GM19240 (cell line): ENCODE measurements around the gene HOMER1.
"Not testable (repeated sequence)": the region's sequence is repeated elsewhere in the genome, so short reads cannot be mapped to it uniquely, and the experiment has no call there.

ENCODE experiments used
- DNase-seq: peaks from one replicate; pipeline ENCODE4 v3.0.0; 2011; ENCODE audit warnings: low spot score; ENCODE audit not compliant: insufficient read length

Gene HOMER1

DNA sequence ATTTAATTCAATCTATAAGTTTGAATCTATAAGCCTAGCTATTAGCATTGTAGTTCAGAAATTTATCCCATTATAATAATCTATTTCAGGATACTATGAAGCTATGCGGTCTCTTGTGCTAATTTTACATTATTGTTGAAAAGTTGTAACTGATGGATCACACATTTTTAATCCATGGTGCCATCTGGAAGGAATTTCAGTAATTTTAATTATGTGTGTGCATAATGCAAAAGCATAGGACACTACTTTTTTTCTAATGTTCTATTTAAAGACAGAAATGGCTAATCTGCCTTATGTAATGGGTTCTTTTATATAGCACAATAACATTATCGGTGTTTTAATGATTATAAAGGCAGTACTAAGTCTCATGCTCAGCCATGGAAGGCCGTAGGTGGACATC, 90.6 kb downstream of the HOMER1 start:
- no peak for DNase-seq

DNA sequence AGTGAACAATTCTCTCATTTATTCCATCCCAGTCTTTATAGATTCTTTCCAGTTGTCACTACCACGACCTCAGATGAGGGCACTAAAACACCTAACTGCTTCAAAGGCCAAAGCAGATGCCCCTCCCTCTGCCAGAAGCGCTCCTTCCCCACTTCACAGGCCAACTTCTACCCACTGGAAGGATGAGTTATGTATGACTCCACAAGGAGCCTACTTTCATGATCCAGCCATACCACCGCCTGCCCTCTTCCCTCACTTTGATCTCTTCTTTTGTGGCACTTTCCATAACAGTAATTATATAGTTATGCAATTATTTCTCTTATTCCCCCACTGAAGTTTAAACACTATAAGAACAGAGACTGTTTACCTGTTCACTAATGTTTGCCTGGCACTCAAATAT, 93.7 kb downstream of the HOMER1 start:
- DNase-seq = no peak

DNA sequence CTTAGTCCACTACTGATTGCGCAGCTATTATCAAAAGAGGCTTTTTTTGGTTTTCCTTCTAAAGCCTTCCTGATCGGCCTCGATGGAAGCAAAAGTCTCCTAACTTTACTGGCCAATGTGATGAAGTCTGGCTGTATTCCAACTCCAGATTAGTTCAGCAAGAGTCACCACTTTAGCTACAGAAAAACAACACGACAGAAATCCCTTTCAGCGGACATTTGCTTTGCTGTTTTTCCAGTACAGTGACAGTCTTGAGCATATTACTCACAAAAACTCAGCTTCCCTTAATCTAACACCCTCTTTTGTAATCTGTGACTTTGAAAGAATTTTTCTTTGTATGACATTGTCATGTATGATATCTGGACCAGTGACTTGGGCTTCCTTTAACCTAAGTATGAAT, 95.7 kb downstream of the HOMER1 start:
- DNase-seq = no peak

DNA sequence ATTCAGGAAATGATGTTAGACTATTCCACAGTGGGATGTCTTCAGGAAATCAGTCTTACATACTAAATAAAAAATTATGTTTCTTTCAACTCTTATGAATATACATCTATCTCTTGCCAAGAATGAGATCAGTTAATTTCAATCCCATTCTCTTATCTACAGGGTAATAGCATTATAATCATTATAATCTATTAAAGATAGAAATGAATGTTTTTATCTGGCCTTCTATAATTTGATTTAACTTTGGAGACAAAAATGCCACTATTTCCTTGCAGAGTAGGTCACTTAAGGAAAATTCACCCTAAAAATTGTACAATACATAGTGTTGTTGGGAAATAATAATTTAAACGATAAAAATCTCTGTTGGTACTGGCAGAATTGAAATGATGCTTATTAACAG, 96.4 kb downstream of the HOMER1 start:
- DNase-seq = no peak

DNA sequence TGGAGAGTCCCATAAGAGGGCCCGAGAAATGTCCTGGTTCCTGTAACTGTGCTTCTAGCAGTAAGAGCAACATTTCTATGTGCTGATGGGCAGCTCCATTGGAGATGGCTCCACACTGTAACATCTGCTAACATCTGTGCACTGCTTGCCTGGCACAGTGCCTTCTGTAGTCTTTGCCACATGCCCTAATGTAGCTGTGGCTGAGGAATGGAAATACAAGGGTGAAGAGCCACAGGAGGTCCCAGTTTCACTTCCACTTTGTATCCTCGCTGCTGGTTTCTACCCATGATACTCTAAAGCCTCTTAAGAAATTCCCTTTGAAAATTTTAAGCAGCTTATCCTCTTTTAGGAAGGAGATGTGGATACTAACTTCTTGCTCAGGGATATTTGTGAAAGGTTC, 97.4 kb downstream of the HOMER1 start:
- peak; percentile 14 for DNase-seq

DNA sequence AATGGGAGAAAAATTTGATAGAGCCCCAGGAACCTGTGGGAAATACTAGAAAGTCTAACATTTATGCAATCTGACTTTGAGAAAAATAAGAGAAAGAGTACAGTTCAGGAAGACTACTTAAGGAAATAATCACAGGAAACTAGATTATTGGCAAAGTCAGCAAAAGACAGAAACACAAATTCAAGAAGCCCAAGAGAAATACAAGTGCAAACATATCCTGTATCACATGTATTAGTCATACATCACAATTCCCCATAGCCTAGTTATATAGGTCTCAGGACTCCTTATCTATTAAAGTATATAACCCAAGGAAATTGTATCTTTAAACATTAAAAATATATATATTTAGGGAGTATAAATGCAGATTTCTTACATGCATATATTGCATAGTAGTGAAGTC, 100.8 kb downstream of the HOMER1 start:
- DNase-seq = no peak

DNA sequence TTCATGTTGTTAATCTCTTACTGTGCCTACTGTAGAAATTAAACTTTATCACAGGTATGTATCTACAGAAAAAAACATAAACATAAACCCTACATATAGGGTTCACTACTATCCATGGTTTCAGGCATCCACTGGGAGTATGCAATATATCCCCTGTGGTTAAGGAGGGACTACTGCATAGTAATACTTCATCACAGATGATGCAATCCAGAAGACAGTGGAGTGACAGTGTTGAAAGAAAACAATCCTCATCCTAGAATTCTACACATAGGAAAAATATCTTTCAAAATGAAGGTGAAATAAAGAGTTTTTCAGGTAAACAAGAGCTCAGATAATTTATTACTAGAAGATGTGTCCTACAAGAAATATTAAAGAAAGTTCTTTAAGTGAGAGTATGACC, 105.9 kb downstream of the HOMER1 start:
- DNase-seq = no peak

DNA sequence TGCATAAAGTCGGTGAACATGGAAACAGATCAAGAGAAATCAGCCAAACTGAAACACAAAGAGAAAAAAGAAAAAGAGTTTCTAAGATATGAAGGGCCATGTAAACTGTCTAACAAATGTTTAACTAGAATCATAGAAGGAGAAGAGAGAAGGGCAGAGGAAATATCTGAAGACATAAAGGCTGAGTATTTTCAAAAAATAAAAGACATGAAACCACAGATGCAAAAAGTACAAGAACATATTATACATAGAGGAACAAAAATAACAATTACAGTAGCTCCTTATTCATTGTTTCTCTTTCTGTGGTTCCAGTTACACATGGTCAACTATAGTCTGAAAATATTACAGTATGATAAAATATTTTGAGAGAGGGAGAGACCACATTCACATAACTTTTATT, 106.3 kb downstream of the HOMER1 start:
- no peak for DNase-seq

DNA sequence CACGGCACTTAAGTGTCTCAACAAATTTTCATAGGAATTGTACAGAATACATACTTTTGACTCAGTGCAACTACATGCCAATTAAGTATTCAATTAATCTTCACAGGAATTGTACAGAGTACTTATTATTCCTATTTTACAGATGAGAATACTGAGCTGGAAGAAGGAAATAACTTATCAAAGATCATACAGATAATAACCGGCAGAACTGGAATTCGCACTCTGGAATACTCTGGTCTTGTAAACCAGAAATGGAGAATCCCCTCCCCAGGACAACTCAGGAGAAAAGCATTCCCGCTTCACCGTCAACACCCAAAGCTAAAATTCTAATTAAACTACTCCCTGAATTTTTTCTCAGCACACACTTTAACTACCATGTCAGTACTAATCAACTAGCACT, 112.7 kb downstream of the HOMER1 start:
- DNase-seq = no peak

DNA sequence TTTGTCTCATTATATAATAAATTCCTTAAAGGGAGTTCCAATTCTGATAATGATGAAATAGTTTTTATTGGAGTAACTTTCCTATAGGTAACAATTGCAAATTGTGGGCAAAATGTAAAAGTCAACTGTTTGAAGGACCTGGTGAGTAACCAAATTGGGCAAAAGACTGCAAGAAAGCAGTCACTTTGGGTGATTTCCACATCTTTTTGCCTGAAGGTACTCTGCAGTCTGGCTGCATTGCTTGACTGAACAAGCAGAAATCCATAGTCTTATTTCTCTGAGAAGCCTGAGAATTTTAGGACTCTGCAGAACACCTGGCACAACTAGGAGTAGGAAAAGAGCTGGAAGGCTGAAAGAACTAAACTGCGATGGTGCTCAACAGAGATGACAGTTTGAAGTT, 114.9 kb downstream of the HOMER1 start:
- no peak for DNase-seq

DNA sequence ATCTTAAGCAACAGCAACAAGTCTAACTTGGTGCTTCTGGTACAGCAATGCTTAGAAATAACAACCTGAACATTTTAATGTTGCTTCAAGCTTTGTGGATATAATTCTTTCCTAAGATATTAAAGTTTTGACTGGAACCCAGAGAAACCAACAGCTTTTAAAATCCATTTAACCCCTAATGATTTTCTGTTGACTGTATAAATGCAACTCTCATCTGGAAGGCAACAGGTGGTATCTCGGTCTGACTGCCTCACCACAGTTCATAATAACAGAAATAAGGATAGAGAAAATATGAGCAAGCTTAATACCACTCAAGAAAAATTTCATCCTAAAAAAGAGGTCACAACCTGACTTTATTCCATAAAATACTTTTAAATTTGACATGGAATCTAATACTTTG, 116.9 kb downstream of the HOMER1 start:
- no peak for DNase-seq

DNA sequence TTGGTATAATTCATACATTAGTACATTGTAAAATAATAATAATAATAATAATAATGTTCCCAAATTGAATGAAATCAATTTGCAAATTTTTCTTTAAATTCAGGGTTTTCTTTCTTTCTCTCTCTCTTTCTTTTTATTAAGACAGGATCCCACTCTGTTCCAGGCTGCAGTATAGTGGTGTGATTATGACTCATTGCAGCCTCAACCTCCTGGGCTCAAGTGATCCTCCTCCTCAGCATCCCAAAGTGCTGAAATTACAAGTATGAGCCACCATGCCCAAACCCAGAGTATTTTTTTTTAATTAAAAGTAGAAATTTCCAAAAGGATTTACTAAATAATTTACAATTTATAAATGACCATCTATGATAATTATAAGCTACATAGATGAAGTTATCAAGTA, 117.7 kb downstream of the HOMER1 start:
- DNase-seq = no peak

DNA sequence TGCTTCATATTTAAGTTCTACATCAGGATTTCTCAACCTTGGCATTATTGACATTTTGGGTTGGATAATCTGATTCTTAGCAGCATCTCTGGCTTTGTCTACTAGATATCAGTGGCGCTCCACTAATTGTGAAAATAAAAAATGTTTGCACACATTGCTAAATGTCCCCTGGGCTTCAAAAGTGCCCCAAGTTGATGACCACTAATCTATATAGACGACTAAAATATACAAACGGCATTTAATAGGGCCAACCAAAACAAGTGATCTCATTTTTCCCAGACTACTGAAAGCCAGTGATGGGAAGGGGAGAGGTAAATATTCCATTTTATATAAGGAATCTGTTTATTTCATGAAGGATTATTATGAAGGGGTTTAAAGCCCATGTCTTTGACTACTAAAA, 118.6 kb downstream of the HOMER1 start:
- no peak for DNase-seq

DNA sequence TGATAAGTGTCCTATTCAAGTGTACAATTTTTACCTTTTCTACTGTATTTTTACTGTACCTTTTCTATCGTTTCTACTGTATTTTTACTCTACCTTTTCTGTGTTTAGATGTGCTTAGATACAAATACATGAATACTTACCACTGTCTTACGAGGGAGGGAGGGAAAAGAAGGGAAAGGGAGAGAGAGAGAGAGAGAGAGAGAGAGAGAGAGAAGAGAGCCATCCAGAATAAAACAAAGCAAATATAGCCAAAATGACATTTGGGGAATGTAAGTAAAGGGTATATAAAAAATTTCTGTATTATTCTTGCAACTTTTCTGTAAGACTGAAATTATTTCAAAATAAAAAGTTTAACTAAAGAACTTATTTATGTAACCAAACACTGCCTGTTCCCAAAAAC, 121.2 kb downstream of the HOMER1 start:
- no peak for DNase-seq

DNA sequence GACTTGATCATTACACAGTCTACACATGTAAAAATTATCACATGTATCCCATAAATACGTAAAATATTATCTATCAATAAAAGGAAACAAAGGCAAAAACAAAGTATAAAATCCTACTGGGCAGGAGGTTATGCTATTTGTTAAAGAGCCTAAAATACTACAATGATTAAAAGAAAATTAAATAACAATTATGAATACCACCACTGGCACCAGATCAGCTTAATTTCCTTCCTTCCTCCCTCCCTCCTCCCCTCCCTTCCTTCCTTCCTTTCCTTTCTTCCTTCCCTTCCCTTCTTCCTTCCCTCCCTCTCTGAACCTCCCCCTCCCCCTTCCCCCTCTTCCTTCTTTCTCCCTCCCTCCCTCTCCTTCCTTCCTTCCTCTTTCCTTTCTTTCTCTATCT, 127.3 kb downstream of the HOMER1 start:
- no peak for DNase-seq

DNA sequence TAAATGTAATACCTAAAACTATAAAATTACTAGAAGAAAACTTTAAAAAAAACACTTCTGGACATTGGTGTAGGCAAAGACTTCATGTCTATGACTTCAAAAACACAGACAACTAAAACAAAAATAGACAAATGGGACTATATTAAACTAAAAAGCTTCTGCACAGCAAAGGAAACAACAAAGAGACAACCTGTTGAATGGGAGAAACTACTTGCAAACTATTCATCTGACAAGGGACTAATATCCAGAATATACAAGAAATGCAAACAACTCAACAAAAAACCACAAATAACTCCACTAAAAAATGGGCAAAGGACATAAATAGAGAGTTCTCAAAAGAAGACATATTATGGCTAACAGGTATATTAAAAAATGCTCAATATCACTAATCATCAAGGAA, 128.8 kb downstream of the HOMER1 start:
- DNase-seq = not testable (repeated sequence)

DNA sequence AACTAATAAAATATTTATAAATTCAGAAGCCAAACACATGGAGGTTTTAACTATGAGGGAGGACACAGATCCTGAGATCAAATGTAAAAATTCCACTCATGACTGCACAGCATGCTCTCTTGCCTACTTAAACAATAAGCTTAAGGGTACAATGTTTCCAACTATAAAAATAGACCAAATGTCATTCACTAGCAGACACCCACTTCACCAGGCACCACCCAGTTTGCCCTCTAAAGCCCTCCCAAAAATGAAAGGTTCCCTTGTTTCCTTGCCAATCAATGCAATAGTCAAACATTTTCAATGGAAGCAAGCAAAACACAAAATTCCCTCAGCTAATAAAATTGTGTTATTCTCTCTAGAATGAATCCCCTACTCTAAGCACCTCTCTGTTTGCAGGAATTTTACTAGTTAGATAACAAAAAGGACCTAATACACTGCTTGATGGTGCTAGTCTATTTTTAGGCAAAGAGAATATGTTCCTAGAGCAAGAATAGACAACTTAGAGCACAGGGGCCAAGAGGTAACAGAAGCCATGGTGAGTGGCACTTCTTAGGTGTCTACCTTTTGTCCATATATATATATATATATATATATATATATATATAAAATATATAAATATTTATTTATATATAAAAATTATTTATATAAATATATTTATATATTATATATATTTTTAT, 135.3 kb downstream of the HOMER1 start:
- DNase-seq = no peak

DNA sequence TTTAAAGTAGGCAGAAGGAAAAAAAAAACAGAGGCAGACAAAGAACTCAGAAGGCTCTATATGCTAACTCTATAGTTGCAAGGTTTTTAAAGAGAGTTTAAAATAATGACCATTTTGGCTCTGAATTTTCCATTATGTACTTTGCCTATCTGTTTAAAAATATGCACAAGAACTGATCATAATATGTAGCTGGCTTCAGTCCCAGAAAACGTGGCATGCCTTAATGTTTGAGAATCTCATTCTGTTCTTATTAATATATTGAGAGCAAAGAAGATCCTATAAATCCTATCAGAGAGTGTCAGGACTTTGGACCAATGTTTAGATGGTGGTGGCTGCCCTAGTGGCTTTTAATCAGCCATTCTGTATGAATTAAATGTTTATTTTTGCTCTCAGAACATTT, 156.5 kb downstream of the HOMER1 start:
- DNase-seq = no peak

DNA sequence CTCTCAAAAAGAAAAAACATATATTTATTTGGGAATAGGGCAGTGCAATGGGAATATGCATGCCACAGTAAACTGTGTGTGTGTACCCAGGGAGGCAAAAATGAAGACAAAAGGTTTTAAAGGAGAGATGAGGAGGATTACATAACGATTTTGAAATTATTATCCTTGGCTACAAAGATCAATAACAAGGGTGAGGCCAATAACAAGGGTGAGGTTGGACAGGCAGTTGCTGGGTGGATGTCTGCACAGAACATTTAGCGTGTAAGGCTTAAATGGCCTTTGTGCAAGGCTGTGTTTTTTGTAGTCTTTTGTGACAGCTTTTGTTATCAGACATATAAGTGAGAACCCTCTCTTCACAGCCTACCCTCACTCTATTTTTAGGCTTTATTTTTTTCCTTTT, 164.1 kb downstream of the HOMER1 start:
- DNase-seq = no peak

DNA sequence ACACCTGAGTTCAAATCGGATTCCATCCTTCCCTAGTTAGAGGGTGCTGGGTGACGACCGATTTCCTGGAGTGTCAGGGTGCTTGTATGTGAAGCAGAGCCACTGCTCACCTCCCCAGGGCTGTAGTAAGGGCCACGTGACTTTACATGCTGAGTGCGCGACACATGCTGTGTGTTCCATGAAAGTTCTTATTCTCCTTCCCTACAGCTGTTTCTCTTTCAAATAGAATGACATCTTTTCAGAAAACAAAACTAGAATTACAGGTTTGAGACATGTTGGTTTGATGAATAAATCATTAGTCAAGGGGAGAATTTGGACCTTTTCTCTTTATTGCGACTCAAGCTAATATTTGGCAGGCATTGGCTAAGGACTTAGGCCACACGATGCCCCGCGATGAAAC, 164.9 kb downstream of the HOMER1 start:
- no peak for DNase-seq

DNA sequence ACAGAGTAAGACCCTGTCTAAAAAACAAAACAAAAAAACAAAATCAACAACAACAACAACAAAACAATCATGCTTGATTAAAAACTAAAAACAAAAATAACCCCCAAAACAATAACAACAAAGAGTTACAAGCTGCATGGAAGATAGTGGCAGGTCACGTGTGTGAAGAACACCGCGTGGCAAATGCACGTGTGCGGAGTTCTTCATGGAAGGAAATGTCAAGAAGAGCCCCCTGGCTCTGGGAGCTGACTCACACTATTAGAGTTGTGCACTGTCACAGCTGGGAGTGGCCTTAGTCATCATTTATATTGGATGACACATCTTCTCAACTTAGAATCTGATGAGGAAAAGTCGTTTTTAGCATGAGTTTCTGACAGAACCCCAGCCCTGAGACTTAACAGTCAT, 167.5 kb downstream of the HOMER1 start:
- no peak for DNase-seq

DNA sequence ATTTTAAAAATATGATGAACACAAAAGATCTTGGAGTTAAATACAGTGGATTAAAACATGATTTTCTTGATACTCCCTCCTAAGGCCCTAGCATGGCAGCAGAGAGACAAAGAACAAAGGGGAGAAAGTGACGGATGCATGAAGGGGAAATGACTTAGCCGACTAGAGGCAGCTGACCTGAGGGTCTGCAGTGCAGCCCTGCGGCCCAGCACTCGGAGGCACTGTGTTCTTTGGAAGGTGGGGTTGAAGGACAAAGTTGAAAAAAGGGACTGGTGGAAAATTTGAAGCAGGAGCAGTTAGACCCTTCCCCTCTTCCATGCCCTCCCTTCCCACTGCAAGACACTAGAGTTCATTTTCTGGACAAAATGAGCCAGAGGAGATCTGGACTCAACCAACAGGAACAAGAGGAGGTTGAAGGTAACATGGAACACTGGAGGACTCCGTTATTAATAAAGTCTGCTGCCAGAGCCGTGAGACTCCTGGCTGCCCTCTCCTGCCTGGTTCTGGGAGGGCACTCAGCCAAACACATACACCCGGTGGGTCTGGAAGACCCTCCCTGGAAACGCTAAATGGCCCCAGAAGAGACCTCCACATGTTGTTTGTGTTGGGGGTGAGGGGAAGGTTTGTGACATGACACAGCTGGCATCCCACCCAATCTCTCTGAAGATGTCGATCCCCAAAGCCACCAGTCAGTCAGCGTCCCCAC, 179.9 kb downstream of the HOMER1 start:
- DNase-seq = no peak

DNA sequence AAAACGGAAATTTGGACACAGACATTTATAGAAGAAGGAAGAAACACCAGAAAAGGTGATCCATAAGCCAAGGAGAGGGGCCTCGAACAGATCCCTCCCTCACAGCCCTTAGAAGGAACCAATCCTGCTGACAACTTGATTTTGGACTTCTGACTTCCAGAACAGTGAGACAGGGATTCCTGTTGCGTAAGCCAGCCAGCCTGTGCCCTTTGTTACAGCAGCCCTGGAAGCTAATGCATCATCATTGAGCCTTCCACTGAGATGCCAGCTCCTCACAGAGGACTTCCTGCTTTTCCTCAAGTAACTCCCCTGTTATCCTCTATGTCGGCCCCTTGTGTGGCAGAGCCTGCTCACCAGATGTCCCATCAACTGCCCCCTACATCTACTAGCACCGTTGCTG, 183.9 kb downstream of the HOMER1 start:
- DNase-seq = no peak
